ENCODE measurements around the gene TMEM14B. TPM values are rescaled to one million over a fixed set of nuclear protein-coding genes. Genes with fewer than 3 reads are reported as not detected.

TMEM14B gene
- total RNA-seq (2014; rRNA removed; shearing (Covaris generic)) (75.9 and 94.0 TPM in 2 replicates), polyA plus RNA-seq (2016; fragmentation: Nextera tagmentation; extraction: Ambion mirVana) (148 and 158 TPM in 2 replicates)

- DNase-seq, result peak; percentile 99
- no peaks in the 10 kb centered on the region for H3K27me3 ChIP-seq (replicated peaks; ENCODE audit: insufficient read depth)
- WGBS, 2 experiments (ENCODE audit: low coverage in 1 of 2, low lambda C conversion rate in 2 of 2, missing lambda C conversion rate in 2 of 2), result 2% methylated on average over 36 to 51 of the region's 52 CpGs
- H3K79me2 ChIP-seq (ENCODE audit: insufficient read depth), result peaks cover 47% of the 10 kb centered on the region
- no peaks in the 10 kb centered on the region for H3K9me3 ChIP-seq (ENCODE audit: low read depth)
- H3K9me2 ChIP-seq (ENCODE audit: insufficient read depth), result no peaks in the 10 kb centered on the region
- H3K4me2 ChIP-seq (ENCODE audit: unreplicated experiment), result peak within 1 kb of the TSS; percentile 90
- peak within 1 kb of the TSS; percentile 94 for H2AFZ ChIP-seq
- in situ Hi-C loops (cut with MboI), result no loop called here
- H4K20me1 ChIP-seq (ENCODE audit: insufficient read depth), result no peaks in the 10 kb centered on the region; the same call in 1 of the 2 replicates
- H3K9ac ChIP-seq, result peak within 1 kb of the TSS; percentile 92
- peak within 1 kb of the TSS; percentile 88 for H3K4me3 ChIP-seq
- H3K27ac ChIP-seq, result peak within 1 kb of the TSS; percentile 52
- TF ChIP-seq EZH2 (IDR thresholded peaks at IDR 0.05; ENCODE audit: insufficient read depth, poor library complexity, severe bottlenecking) (no peak), EZH2phosphoT487 (IDR thresholded peaks at IDR 0.05; ENCODE audit: insufficient read depth, low read depth) (no peak)
- H3F3A ChIP-seq (ENCODE audit: insufficient read depth), result peaks cover 13% of the 10 kb centered on the region; the same call in 1 of the 2 replicates
- H3K4me1 ChIP-seq (ENCODE audit: insufficient read depth), result peaks cover 14% of the 10 kb centered on the region; the same call in 1 of the 2 replicates
- no peaks in the 10 kb centered on the region for H3K36me3 ChIP-seq (ENCODE audit: low read depth)
These were observed at the start of gene TMEM14B for GRCh38 chr6:10747251-10747972. TMEM14B (plus strand) TSS chr6:10747805; CDS start chr6:10749246, 1,441 bp downstream.

- Histone ChIP-seq H3K9ac (no peak overlapping the region), H3F3A (ENCODE audit: insufficient read depth) (peaks cover 23% of the 10 kb centered on the region; the same call in 1 of the 2 replicates), H3K36me3 (ENCODE audit: low read depth) (peaks cover 4% of the 10 kb centered on the region), H3K9me3 (ENCODE audit: low read depth) (no peaks in the 10 kb centered on the region), H3K4me3 (no peak overlapping the region), H4K20me1 (ENCODE audit: insufficient read depth) (no peaks in the 10 kb centered on the region), H3K9me2 (ENCODE audit: insufficient read depth) (no peaks in the 10 kb centered on the region), H3K27me3 (replicated peaks; ENCODE audit: insufficient read depth) (no peaks in the 10 kb centered on the region), H3K79me2 (ENCODE audit: insufficient read depth) (no peaks in the 10 kb centered on the region), H3K4me1 (ENCODE audit: insufficient read depth) (no peaks in the 10 kb centered on the region), H2AFZ (no peak overlapping the region), H3K4me2 (ENCODE audit: unreplicated experiment) (no peak overlapping the region), H3K27ac (no peak overlapping the region)
- TF ChIP-seq EZH2 (IDR thresholded peaks at IDR 0.05; ENCODE audit: insufficient read depth, poor library complexity, severe bottlenecking) (no peak), EZH2phosphoT487 (IDR thresholded peaks at IDR 0.05; ENCODE audit: insufficient read depth, low read depth) (no peak)
- no peak for DNase-seq
- in situ Hi-C loops (cut with MboI), result no loop called here
- WGBS, 2 experiments (ENCODE audit: low coverage in 1 of 2, low lambda C conversion rate in 2 of 2, missing lambda C conversion rate in 2 of 2), result 77 to 80% methylated on average over 8 of the region's 8 CpGs
These were observed 33.6 kb upstream of the TMEM14B start for GRCh38 chr6:10713962-10714361.

GRCh38 chr6:10719296-10719963 is 28.2 kb upstream of the TMEM14B start:
- Histone ChIP-seq H2AFZ (peak overlapping the region; percentile 89), H3K4me2 (ENCODE audit: unreplicated experiment) (peak overlapping the region; percentile 83), H3K9me3 (ENCODE audit: low read depth) (no peaks in the 10 kb centered on the region), H3K27ac (no peak overlapping the region), H3K9ac (peak overlapping the region; percentile 73), H3K4me3 (peak overlapping the region; percentile 83), H3K4me1 (ENCODE audit: insufficient read depth) (peaks cover 13% of the 10 kb centered on the region; the same call in 1 of the 2 replicates), H3K79me2 (ENCODE audit: insufficient read depth) (peaks cover 14% of the 10 kb centered on the region), H3F3A (ENCODE audit: insufficient read depth) (peaks cover 19% of the 10 kb centered on the region; the same call in 1 of the 2 replicates), H4K20me1 (ENCODE audit: insufficient read depth) (no peaks in the 10 kb centered on the region), H3K36me3 (ENCODE audit: low read depth) (no peaks in the 10 kb centered on the region), H3K9me2 (ENCODE audit: insufficient read depth) (no peaks in the 10 kb centered on the region), H3K27me3 (replicated peaks; ENCODE audit: insufficient read depth) (no peaks in the 10 kb centered on the region)
- 66 to 67% methylated on average over 8 of the region's 8 CpGs for WGBS, 2 experiments (ENCODE audit: low coverage in 1 of 2, low lambda C conversion rate in 2 of 2, missing lambda C conversion rate in 2 of 2)
- in situ Hi-C loops (cut with MboI), result no loop called here
- peak; percentile 30 for DNase-seq
- no peak for TF ChIP-seq EZH2phosphoT487 (IDR thresholded peaks at IDR 0.05; ENCODE audit: insufficient read depth, low read depth)
- no peak for TF ChIP-seq EZH2 (IDR thresholded peaks at IDR 0.05; ENCODE audit: insufficient read depth, poor library complexity, severe bottlenecking)

- in situ Hi-C loops (cut with MboI), result no loop called here
- peak; percentile 18 for DNase-seq
- TF ChIP-seq EZH2 (IDR thresholded peaks at IDR 0.05; ENCODE audit: insufficient read depth, poor library complexity, severe bottlenecking) (no peak), EZH2phosphoT487 (IDR thresholded peaks at IDR 0.05; ENCODE audit: insufficient read depth, low read depth) (no peak)
- WGBS, 2 experiments (ENCODE audit: low coverage in 1 of 2, low lambda C conversion rate in 2 of 2, missing lambda C conversion rate in 2 of 2), result 14 to 36% methylated on average over 17 to 20 of the region's 21 CpGs
- no peaks in the 10 kb centered on the region for H3K27me3 ChIP-seq (replicated peaks; ENCODE audit: insufficient read depth)
- H3F3A ChIP-seq (ENCODE audit: insufficient read depth), result peaks cover 19% of the 10 kb centered on the region; the same call in 1 of the 2 replicates
- H3K4me1 ChIP-seq (ENCODE audit: insufficient read depth), result peaks cover 14% of the 10 kb centered on the region; the same call in 1 of the 2 replicates
- peak overlapping the region; percentile 89 for H2AFZ ChIP-seq
- H3K4me2 ChIP-seq (ENCODE audit: unreplicated experiment), result peak overlapping the region; percentile 83
- H3K27ac ChIP-seq, result 0 out of 2 replicates have a peak overlapping the region, but pooled peaks have one; percentile 24
- peak overlapping the region; percentile 73 for H3K9ac ChIP-seq
- H3K9me3 ChIP-seq (ENCODE audit: low read depth), result no peaks in the 10 kb centered on the region
- no peaks in the 10 kb centered on the region for H4K20me1 ChIP-seq (ENCODE audit: insufficient read depth)
- H3K4me3 ChIP-seq, result peak overlapping the region; percentile 83
- peaks cover 19% of the 10 kb centered on the region for H3K79me2 ChIP-seq (ENCODE audit: insufficient read depth)
- H3K36me3 ChIP-seq (ENCODE audit: low read depth), result no peaks in the 10 kb centered on the region
- H3K9me2 ChIP-seq (ENCODE audit: insufficient read depth), result no peaks in the 10 kb centered on the region
These were observed 27.7 kb upstream of the TMEM14B start for GRCh38 chr6:10719964-10720264.
